ENCODE measurements around the gene GPR146. TPM values are rescaled to one million over a fixed set of nuclear protein-coding genes. Genes with fewer than 3 reads are reported as not detected.

The GPR146 gene
- total RNA-seq, 4 donors from 2014 or later: 13.6 to 27.9 (median 16.3) TPM

DNA sequence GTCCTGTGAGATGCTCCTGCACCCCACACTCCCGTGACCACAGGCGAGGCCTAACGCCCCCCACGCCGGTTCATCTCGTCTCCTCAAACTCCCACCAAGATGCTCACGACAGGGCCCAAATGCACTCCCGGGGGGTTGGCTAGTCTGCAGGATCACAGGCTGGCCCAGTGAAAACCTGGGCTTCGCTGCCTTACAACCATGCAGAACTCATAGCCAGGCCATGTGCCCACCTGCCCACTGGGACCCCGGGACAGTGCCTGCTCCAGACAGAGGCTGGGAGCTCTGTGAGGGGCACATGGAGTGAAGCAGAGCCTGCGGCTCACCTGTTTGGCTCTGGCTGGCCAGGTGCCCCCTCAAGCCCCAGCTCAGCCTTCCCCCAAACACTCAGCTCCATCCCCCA lies 34.2 kb downstream of the GPR146 start:
- no peak for TF ChIP-seq POLR2A (IDR thresholded peaks at IDR 0.05)
- no peak for TF ChIP-seq CTCF (IDR thresholded peaks at IDR 0.05)
- TF ChIP-seq POLR2AphosphoS5 (IDR thresholded peaks at IDR 0.05): no peak
- TF ChIP-seq EP300 (IDR thresholded peaks at IDR 0.05): no peak
- Histone ChIP-seq H3K27ac (peak overlapping the region in 1 of 4 donors; percentile 55), H3K27me3 (no peaks in the 10 kb centered on the region), H3K36me3 (no peaks in the 10 kb centered on the region), H3K4me3 (no peak overlapping the region), H3K9me3 (no peaks in the 10 kb centered on the region), H3K4me1 (peaks cover 0 to 39% (median 0%) of the 10 kb centered on the region in 3 donors)
- no peak for ATAC-seq
- whole genome bisulfite sequencing, 2 donors (ENCODE audit: low coverage in 1 of 2): no CpG with 5 or more reads among the region's 11 CpGs

DNA sequence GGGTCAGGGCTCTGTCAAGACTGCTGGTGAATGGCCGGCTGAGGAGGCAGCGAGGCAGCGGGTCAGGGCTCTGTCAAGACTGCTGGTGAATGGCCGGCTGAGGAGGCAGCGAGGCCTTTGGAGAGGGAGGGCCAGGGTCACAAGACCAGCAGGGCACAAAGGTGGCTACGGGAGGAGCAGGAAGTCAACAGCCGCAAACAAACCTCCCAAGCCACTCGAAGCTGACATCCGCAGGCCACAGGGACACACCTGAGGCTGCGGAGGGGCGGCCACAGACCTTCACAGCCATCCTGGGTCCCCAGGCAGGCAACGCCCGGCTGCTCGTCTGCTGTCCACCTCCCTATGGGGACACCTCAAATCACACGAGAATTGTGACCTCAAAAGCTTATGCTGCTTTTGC lies 34.6 kb downstream of the GPR146 start:
- no peak for ATAC-seq
- H3K36me3 ChIP-seq: no peaks in the 10 kb centered on the region
- no peaks in the 10 kb centered on the region for H3K27me3 ChIP-seq
- no peak for TF ChIP-seq EP300 (IDR thresholded peaks at IDR 0.05)
- no peak overlapping the region for H3K4me3 ChIP-seq
- no peaks in the 10 kb centered on the region for H3K9me3 ChIP-seq
- no peak overlapping the region for H3K27ac ChIP-seq
- WGBS, 2 donors (ENCODE audit: low coverage in 1 of 2): 100% methylated on average over 1 of the region's 15 CpGs; no CpG with 5 or more reads in 1 of the 2 donors
- H3K4me1 ChIP-seq: peaks cover 0 to 38% (median 0%) of the 10 kb centered on the region in 3 donors

DNA sequence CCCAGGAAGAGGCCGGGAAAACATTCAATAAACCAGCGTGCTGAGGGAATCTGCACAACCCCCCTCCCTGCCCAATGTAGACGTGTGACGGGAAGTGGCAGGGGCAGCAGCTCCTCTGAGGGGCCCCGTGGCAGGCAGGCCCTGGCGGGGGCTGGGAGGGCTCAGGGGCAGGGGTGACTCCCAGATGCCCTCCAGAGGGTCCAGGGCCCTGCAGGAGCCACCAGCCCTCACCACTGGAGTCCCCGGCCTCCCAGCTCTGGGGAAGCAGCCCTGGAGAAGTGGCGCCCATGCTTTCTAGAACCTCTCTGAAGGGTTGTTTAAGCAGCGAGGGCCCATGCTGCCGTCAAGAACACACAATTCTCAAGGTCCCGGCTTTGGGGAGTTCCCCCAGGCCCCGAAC lies 35.2 kb downstream of the GPR146 start:
- 80 to 100% methylated on average over 4 to 7 of the region's 12 CpGs for WGBS, 2 donors (ENCODE audit: low coverage in 1 of 2)
- Histone ChIP-seq H3K4me3 (no peak overlapping the region), H3K4me1 (peaks cover 0 to 38% (median 0%) of the 10 kb centered on the region in 3 donors), H3K36me3 (no peaks in the 10 kb centered on the region), H3K27me3 (no peaks in the 10 kb centered on the region), H3K9me3 (no peaks in the 10 kb centered on the region), H3K27ac (no peak overlapping the region)
- TF ChIP-seq POLR2AphosphoS5 (IDR thresholded peaks at IDR 0.05) (no peak), CTCF (IDR thresholded peaks at IDR 0.05) (no peak), EP300 (IDR thresholded peaks at IDR 0.05) (no peak), POLR2A (IDR thresholded peaks at IDR 0.05) (no peak)
- ATAC-seq: no peak

DNA sequence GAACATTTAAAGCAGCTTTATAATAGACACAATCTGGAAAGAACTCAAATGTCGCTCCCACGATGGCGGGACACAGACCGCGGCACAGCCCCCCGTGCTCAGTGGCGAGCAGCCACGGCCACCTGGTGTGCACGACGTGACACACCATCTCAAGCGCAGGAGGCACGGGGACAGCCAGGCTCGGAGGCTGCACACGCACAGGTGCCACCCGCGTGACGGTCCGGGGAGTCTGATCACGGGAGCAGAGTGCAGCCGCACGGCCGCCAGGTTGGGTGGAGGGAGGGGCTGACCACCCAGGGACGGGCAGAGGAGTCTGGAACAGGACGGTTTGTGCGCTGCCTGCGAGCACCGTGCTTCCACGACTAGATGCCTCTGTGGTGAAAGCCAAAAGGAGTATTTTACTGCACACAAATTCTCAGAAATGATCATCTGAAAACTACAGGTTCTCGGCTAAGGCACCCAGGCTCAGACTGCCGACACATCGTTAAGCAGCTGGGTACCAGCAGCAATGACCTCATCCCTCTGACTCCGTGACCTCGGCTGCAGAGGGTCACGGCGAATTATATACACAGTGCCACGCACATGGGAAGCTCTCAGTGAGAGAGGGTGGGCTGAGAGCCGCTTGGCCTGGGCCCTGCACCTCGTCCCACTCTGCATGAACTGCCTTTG lies 36.0 kb downstream of the GPR146 start:
- TF ChIP-seq CTCF (IDR thresholded peaks at IDR 0.05): no peak
- TF ChIP-seq POLR2AphosphoS5 (IDR thresholded peaks at IDR 0.05): no peak
- TF ChIP-seq POLR2A (IDR thresholded peaks at IDR 0.05): no peak
- TF ChIP-seq EP300 (IDR thresholded peaks at IDR 0.05): no peak
- 92 to 94% methylated on average over 2 to 27 of the region's 38 CpGs for WGBS, 2 donors (ENCODE audit: low coverage in 1 of 2)
- Histone ChIP-seq H3K27me3 (no peaks in the 10 kb centered on the region), H3K4me1 (peaks cover 0 to 39% (median 0%) of the 10 kb centered on the region in 3 donors), H3K27ac (no peak overlapping the region), H3K9me3 (no peaks in the 10 kb centered on the region), H3K36me3 (no peaks in the 10 kb centered on the region), H3K4me3 (no peak overlapping the region)
- ATAC-seq: no peak

DNA sequence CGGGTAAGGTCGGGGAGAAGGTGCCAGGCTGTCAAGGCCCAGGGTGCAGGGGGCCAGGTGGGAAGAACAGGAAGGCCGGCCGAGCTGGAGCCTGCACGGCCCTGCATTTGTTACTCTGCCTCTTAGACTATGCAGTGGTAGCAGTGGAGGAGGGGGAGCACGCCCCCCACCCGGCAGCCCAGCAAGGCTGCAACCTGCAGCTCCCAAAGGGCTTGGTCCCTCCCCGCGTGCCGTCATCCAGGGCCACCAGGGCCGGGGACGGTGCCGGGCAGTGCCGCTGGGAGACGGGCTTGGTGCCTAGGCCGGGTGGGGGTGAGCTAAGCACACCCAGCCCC lies 36.5 kb downstream of the GPR146 start:
- Histone ChIP-seq H3K36me3 (no peaks in the 10 kb centered on the region), H3K27ac (no peak overlapping the region), H3K9me3 (no peaks in the 10 kb centered on the region), H3K4me1 (peaks cover 0 to 43% (median 0%) of the 10 kb centered on the region in 3 donors), H3K4me3 (no peak overlapping the region), H3K27me3 (no peaks in the 10 kb centered on the region)
- 59% methylated on average over 2 of the region's 16 CpGs; no CpG with 5 or more reads in 1 of the 2 donors for WGBS, 2 donors (ENCODE audit: low coverage in 1 of 2)
- no peak for ATAC-seq
- TF ChIP-seq POLR2AphosphoS5 (IDR thresholded peaks at IDR 0.05) (no peak), CTCF (IDR thresholded peaks at IDR 0.05) (no peak), POLR2A (IDR thresholded peaks at IDR 0.05) (no peak)
